PC-9 (cell line): ENCODE measurements around the gene PIWIL4.

Experiments
- EZH2 ChIP-seq: fragments of 200-600 bp; sonication (generic); IDR thresholded peaks from 2 replicates; pipeline ENCODE4 v1.8.0; 2017; ENCODE audit warnings: antibody characterized with exemption, low read depth
- TF ChIP-seq, protein P1 (sequence below): fragments of 200-600 bp; sonication (generic); conservative IDR thresholded peaks from 2 replicates; pipeline ENCODE4 v1.6.1; 2017; ENCODE audit warnings: mixed run types, antibody characterized with exemption, mild to moderate bottlenecking, moderate library complexity

DNA sequence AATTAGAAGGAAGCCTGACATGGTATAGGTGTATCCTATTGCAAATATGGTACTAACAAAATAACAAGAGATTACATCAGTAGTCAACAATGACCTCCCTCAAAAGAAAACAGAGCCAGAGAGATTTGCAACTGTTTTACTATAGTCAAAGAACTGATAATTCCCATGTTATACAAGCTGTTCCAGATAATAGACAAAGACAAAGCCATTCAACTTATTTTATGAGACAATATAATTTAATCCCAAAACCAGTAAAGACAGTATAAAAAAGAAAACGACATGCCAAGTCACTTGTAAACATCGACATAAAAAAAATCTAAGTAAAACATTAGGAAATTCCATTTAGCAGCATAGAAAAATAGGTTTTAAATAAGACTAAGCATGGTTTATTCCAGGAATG is 65.2 kb downstream of the PIWIL4 start:
- TF ChIP-seq, protein P1, sequence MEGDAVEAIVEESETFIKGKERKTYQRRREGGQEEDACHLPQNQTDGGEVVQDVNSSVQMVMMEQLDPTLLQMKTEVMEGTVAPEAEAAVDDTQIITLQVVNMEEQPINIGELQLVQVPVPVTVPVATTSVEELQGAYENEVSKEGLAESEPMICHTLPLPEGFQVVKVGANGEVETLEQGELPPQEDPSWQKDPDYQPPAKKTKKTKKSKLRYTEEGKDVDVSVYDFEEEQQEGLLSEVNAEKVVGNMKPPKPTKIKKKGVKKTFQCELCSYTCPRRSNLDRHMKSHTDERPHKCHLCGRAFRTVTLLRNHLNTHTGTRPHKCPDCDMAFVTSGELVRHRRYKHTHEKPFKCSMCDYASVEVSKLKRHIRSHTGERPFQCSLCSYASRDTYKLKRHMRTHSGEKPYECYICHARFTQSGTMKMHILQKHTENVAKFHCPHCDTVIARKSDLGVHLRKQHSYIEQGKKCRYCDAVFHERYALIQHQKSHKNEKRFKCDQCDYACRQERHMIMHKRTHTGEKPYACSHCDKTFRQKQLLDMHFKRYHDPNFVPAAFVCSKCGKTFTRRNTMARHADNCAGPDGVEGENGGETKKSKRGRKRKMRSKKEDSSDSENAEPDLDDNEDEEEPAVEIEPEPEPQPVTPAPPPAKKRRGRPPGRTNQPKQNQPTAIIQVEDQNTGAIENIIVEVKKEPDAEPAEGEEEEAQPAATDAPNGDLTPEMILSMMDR = no peak
- no peak for TF ChIP-seq EZH2
